Measurements from ENCODE around the gene KCNAB2.

Gene KCNAB2

DNA sequence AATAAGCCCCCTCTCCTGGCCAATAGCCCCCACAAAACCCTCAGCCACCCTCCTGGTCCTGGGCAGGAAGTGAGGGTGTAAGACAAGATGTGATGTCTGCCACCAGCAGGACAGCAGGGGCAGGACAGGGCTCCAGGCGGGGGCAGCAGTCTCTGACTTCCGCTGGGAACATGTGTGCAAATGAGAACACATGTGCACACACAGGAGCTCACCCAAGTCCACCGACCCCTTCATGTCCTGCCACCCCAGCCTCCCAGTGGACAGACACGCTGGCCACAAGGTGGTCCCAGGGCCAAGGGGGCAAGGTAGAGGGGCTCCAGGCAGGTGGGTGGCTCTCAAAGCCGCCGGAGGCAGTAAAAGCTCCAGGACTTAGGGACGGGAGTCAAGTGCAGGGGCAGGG is 60.1 kb downstream of the KCNAB2 start:
- DNase-seq (ENCODE audit: low read depth), result no peak
- TF ChIP-seq, protein P1, sequence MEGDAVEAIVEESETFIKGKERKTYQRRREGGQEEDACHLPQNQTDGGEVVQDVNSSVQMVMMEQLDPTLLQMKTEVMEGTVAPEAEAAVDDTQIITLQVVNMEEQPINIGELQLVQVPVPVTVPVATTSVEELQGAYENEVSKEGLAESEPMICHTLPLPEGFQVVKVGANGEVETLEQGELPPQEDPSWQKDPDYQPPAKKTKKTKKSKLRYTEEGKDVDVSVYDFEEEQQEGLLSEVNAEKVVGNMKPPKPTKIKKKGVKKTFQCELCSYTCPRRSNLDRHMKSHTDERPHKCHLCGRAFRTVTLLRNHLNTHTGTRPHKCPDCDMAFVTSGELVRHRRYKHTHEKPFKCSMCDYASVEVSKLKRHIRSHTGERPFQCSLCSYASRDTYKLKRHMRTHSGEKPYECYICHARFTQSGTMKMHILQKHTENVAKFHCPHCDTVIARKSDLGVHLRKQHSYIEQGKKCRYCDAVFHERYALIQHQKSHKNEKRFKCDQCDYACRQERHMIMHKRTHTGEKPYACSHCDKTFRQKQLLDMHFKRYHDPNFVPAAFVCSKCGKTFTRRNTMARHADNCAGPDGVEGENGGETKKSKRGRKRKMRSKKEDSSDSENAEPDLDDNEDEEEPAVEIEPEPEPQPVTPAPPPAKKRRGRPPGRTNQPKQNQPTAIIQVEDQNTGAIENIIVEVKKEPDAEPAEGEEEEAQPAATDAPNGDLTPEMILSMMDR (conservative IDR thresholded peaks at IDR 0.05; ENCODE audit: control insufficient read depth, insufficient read depth, low read depth, low read length), result no peak
- H3K4me3 ChIP-seq (ENCODE audit: control insufficient read depth, low read depth, low read length), result no peak overlapping the region

DNA sequence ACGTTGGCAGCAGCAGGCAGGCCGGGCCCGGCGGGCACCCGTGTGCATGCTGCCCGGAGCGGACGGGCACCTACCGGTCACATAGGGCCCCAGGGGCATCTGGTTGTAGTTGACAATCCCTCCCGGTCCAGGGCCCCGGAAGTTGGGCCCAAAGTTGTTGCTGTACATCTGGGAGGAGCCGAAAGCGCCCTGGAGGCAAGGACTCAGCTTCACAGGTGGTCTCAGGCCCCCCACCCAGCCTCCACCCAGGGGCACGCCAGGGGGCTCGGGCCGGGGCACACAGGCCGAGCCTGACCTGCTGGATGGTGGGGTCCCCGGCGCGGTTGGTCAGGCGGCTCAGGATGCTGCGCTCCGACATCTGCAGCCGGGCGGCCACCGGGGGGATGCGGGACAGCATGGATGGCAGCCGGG is 60.6 kb downstream of the KCNAB2 start:
- TF ChIP-seq, protein P1 (conservative IDR thresholded peaks at IDR 0.05; ENCODE audit: control insufficient read depth, insufficient read depth, low read depth, low read length), result no peak
- no peak for DNase-seq (ENCODE audit: low read depth)
- no peak overlapping the region for H3K4me3 ChIP-seq (ENCODE audit: control insufficient read depth, low read depth, low read length)

DNA sequence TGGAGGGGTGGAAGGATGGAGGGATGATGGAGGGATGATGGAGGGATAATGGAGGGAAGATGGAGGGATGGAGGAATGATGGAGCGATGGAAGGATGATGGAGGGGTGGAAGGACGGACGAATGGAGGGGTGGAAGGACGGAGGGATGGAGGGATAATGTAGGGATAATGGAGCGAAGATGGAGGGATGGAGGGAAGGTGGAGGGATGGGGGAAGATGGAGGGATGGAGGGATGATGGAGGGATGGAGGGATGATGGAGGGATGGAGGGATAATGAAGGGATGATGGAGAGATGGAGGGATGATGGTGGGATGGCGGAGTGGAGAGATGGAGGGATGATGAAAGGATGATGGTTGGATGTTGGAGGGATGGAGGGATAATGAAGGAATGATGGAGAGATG is 61.3 kb downstream of the KCNAB2 start:
- TF ChIP-seq, protein P1 (conservative IDR thresholded peaks at IDR 0.05; ENCODE audit: control insufficient read depth, insufficient read depth, low read depth, low read length), result no peak
- H3K4me3 ChIP-seq (ENCODE audit: control insufficient read depth, low read depth, low read length), result no peak overlapping the region

DNA sequence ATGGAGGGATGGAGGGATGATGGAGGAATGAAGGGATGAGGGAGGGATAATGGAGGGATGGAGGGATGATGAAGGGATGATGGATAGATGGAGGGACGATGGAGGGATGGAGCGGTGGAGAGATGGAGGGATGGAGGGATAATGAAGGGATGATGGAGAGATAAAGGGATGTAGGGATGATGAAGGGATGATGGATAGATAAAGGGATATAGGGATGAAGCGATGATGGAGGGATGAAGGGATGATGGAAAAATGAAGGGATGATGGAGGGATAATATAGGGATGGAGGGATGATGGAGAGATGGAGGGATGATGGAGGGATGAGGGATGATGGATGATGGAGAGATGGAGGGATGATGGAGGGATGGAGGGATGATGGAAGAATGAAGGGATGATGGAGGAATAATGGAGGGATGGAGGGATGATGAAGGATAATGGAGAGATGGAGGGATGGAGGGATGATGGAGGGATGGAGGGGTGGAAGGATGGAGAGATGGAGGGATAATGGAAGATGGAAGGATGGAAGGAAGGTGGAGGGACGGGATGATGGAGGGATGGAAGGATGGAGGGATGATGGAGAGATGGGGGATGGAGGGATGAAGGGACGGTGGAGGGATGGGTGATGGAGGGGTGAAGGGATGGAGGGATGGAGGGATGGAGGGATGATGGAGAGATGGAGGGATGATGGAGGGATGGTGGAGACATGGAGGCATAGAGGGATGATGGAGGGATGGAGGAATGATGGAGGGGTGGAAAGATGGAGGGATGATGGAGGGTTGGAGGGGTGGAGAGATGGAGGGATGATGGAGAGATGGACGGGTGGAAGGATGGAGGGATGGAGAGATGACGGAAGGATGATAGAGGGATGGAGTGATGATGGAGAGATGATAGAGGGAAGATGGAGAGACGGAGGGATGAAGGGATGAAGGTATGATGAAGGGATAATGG is 62.0 kb downstream of the KCNAB2 start:
- TF ChIP-seq, protein P1 (conservative IDR thresholded peaks at IDR 0.05; ENCODE audit: control insufficient read depth, insufficient read depth, low read depth, low read length), result no peak
- DNase-seq (ENCODE audit: low read depth), result no peak
- H3K4me3 ChIP-seq (ENCODE audit: control insufficient read depth, low read depth, low read length), result no peak overlapping the region

More for the DNA sequence above, 61.3 kb downstream of the KCNAB2 start:
- DNase-seq (ENCODE audit: low read depth), result no peak

DNA sequence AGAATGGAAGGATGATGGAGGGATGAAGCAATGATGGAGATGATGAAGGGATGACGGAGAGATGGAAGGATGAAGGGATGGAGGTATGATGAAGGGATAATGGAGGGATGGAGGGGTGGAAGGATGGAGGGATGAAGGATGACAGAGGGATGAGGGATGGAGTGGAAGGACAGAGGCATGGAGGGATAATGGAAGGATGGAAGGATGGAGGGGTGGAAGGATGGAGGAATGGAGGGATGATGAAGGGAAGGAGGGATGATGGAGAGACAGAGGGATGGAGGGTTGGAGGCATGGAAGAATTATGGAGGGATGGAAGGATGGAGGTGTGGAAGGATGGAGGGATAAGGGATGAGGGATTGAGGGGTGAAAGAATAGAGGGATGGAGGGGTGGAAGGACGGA is 62.8 kb downstream of the KCNAB2 start:
- TF ChIP-seq, protein P1 (conservative IDR thresholded peaks at IDR 0.05; ENCODE audit: control insufficient read depth, insufficient read depth, low read depth, low read length), result no peak
- no peak for DNase-seq (ENCODE audit: low read depth)
- H3K4me3 ChIP-seq (ENCODE audit: control insufficient read depth, low read depth, low read length), result no peak overlapping the region

DNA sequence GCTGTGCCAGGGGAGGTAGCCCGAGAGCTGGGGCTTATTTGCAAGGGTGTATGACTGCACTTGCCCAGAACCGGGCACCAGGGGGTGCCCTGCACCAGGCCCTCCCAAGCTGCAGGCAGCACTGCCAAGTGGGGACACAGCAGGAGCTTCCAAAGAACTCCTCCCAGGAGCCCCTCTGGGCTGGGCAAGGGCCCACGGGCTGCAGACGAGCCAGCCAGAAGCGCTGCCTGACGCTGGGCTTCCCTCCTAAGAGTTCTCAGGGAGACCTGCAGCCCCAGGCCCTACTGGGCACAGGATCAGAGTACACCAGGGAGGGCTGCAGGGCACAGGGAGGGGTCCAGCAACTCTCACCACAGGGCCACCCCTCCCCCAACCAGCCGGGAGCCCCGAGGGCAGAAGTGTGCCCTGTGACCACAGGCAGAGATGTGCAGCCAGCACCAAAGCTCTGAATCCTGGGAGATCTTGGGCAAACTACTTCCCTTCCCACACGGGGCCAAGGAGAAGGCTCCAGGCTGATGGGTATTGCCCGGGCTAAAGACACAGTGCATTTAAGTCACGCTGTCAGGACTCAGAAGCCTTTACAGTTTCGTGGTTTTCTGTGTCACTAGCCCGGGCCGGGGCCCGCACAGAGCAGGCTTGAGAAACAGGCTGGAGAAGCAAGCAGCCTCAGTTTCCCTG is 63.4 kb downstream of the KCNAB2 start:
- TF ChIP-seq, protein P1 (conservative IDR thresholded peaks at IDR 0.05; ENCODE audit: control insufficient read depth, insufficient read depth, low read depth, low read length), result peak; percentile 53
- no peak overlapping the region for H3K4me3 ChIP-seq (ENCODE audit: control insufficient read depth, low read depth, low read length)
- peak; percentile 51 for DNase-seq (ENCODE audit: low read depth)
